CD4-positive, alpha-beta T cell (primary cell): Measurements from ENCODE around the gene SULT1C3. TPM values are rescaled to one million over a fixed set of nuclear protein-coding genes. Genes with fewer than 3 reads are reported as not detected.

Experiments
- ATAC-seq: fragments of 200-7000 bp; cut with Tn5 transposase; one replicate; pipeline ENCODE4 v1.10.0; 2022; ENCODE audit warnings: mild to moderate bottlenecking; ENCODE audit not compliant: poor library complexity
- CTCF ChIA-PET: fragments of 350-600 bp; sonication (Branson Sonifier 250); formaldehyde crosslinking; loops from one replicate; lab custom pipeline; 2021; ENCODE audit warnings: antibody characterized with exemption, inconsistent platforms; lab: Charles Lee
- POLR2A ChIA-PET: fragments of 350-600 bp; sonication (Branson Sonifier 250); formaldehyde crosslinking; loops from one replicate; lab custom pipeline; 2021; ENCODE audit warnings: antibody characterized with exemption, inconsistent platforms; lab: Charles Lee
- DNase-seq, 14 experiments: peaks; one replicate each; pipeline ENCODE4 v3.0.0-alpha.2; 2013 to 2020; ENCODE audit warnings: mixed read lengths in 2 of 14
- H3K27ac ChIP-seq, 2 donors: one replicate each; pipeline versions ENCODE4 v1.5.1 to v1.7.0; 2013; ENCODE audit warnings: low read length in 2 of 2, low read depth in 1 of 2, mild to moderate bottlenecking in 1 of 2
- H3K27me3 ChIP-seq, 2 experiments: 1 replicate in 1 of 2; 2 replicates in 1 of 2; pipeline versions ENCODE4 v1.6.1 to v1.7.0; 2013; ENCODE audit warnings: low read length in 2 of 2, control low read depth in 1 of 2, mild to moderate bottlenecking in 1 of 2, moderate library complexity in 1 of 2; ENCODE audit not compliant: insufficient read depth in 2 of 2, control insufficient read depth in 1 of 2
- H3K36me3 ChIP-seq: one replicate; pipeline ENCODE4 v1.6.1; 2013; ENCODE audit warnings: low read length, control low read depth; ENCODE audit not compliant: insufficient read depth
- H3K4me1 ChIP-seq: one replicate; pipeline ENCODE4 v1.6.1; 2013; ENCODE audit warnings: low read length, control low read depth; ENCODE audit not compliant: insufficient read depth
- H3K4me3 ChIP-seq: one replicate; pipeline ENCODE4 v1.5.1; 2013; ENCODE audit warnings: mild to moderate bottlenecking, low read length, moderate library complexity
- H3K9me3 ChIP-seq, 2 experiments: 1 replicate in 1 of 2; 2 replicates in 1 of 2; pipeline versions ENCODE4 v1.6.1 to v1.7.0; 2013; ENCODE audit warnings: low read length in 2 of 2, mild to moderate bottlenecking in 2 of 2, control low read depth in 1 of 2, moderate library complexity in 1 of 2; ENCODE audit not compliant: control insufficient read depth in 1 of 2, insufficient read depth in 1 of 2
- H3K27ac Mint-ChIP-seq: one replicate; pipeline ENCODE4 v1.8.0; 2020; ENCODE audit warnings: mixed read lengths
- H3K27me3 Mint-ChIP-seq: one replicate; pipeline ENCODE4 v1.8.0; 2021; ENCODE audit warnings: mixed read lengths
- H3K36me3 Mint-ChIP-seq: one replicate; pipeline ENCODE4 v1.8.0; 2021; ENCODE audit warnings: low read depth, mixed read lengths
- H3K4me1 Mint-ChIP-seq: one replicate; pipeline ENCODE4 v1.8.0; 2021; ENCODE audit warnings: low read depth, mixed read lengths
- H3K4me3 Mint-ChIP-seq: one replicate; pipeline ENCODE4 v1.8.0; 2020; ENCODE audit warnings: mild to moderate bottlenecking, mixed read lengths
- H3K9me3 Mint-ChIP-seq: one replicate; pipeline ENCODE4 v1.8.0; 2020; ENCODE audit warnings: mixed read lengths
- intact Hi-C, 2 experiments: fragments of 100-400 bp; cut with DNase I in 1 of 2; cut with micrococcal nuclease in 1 of 2; formaldehyde crosslinking; loops; one replicate each; pipeline versions ENCODE4 v1.15.1 to v1.9.0; 2023 to 2025; cut with DNase I, micrococcal nuclease
- total RNA-seq, 174 experiments: library from RNA in 2 of 174; stranded (reverse) in 2 of 174; gene quantifications; one replicate each; pipeline ENCODE4 v1.2.3 and lab custom pipeline; 2021 to 2026
- TF ChIP-seq, protein P1 (sequence below): fragments of 200-600 bp; IDR thresholded peaks from one replicate; pipeline ENCODE4 v1.8.0; 2022; ENCODE audit warnings: antibody characterized with exemption, mild to moderate bottlenecking

The SULT1C3 gene
- total RNA-seq, 2 experiments from 2014 or later = not detected

GRCh38 chr2:108305901-108306300 lies 66.1 kb downstream of the SULT1C3 start:
- H3K9me3 ChIP-seq = no peaks in the 10 kb centered on the region
- Mint-ChIP-seq H3K4me3 (no peak overlapping the region), H3K9me3 (no peaks in the 10 kb centered on the region), H3K27me3 (peaks cover 9% of the 10 kb centered on the region), H3K27ac (no peak overlapping the region), H3K4me1 (no peaks in the 10 kb centered on the region), H3K36me3 (no peaks in the 10 kb centered on the region)
- no peak overlapping the region for H3K27ac ChIP-seq
- H3K4me1 ChIP-seq = no peaks in the 10 kb centered on the region
- H3K4me3 ChIP-seq = no peak overlapping the region
- TF ChIP-seq, protein P1, sequence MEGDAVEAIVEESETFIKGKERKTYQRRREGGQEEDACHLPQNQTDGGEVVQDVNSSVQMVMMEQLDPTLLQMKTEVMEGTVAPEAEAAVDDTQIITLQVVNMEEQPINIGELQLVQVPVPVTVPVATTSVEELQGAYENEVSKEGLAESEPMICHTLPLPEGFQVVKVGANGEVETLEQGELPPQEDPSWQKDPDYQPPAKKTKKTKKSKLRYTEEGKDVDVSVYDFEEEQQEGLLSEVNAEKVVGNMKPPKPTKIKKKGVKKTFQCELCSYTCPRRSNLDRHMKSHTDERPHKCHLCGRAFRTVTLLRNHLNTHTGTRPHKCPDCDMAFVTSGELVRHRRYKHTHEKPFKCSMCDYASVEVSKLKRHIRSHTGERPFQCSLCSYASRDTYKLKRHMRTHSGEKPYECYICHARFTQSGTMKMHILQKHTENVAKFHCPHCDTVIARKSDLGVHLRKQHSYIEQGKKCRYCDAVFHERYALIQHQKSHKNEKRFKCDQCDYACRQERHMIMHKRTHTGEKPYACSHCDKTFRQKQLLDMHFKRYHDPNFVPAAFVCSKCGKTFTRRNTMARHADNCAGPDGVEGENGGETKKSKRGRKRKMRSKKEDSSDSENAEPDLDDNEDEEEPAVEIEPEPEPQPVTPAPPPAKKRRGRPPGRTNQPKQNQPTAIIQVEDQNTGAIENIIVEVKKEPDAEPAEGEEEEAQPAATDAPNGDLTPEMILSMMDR = no peak
- no peaks in the 10 kb centered on the region for H3K36me3 ChIP-seq
- ChIA-PET POLR2A (no interaction called here), CTCF (no interaction called here)
- DNase-seq (no peak), ATAC-seq (no peak)
- intact Hi-C loops = no loop called here
- no peaks in the 10 kb centered on the region for H3K27me3 ChIP-seq

DNA sequence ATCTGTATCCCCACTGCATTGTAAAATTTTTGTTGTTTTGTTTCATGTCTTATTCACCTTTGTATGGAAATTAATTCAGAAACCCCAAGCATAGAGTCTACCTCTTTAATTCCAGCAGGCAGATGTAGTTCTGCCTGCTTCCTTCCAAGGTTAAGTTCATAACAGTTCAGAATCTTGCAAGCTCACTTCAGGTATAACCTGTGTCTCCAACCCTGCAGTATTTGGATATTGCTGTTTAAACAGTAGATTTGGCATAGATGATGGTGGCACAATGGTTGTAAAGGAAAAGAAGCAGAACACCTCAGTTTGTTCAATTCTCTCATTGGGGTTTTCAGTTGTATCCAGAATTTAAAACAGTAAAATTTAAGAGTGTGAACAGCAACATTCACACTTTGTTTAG lies 70.1 kb downstream of the SULT1C3 start:
- H3K9me3 ChIP-seq = peaks cover 0 to 4% of the 10 kb centered on the region in 2 experiments
- Mint-ChIP-seq H3K9me3 (no peaks in the 10 kb centered on the region), H3K4me3 (no peak overlapping the region), H3K27ac (no peak overlapping the region), H3K4me1 (no peaks in the 10 kb centered on the region), H3K27me3 (peaks cover 13% of the 10 kb centered on the region), H3K36me3 (no peaks in the 10 kb centered on the region)
- intact Hi-C loops = no loop called here
- no peaks in the 10 kb centered on the region for H3K36me3 ChIP-seq
- ATAC-seq = no peak
- ChIA-PET CTCF (no interaction called here), POLR2A (no interaction called here)
- no peaks in the 10 kb centered on the region for H3K27me3 ChIP-seq
- DNase-seq = no peak
- H3K4me1 ChIP-seq = no peaks in the 10 kb centered on the region
- H3K27ac ChIP-seq = no peak overlapping the region
- TF ChIP-seq, protein P1 = no peak
- H3K4me3 ChIP-seq = no peak overlapping the region

Other genes starting within 250 kb of the SULT1C3 start
- gene SULT1C2, start 48.9 kb downstream of the SULT1C3 start, total RNA-seq = not detected
- gene SULT1C4, start 138.0 kb downstream of the SULT1C3 start, total RNA-seq = not detected
- 100 to 1,000 TPM; 134 to 141 TPM for gene GCC2, start 209.2 kb downstream of the SULT1C3 start, total RNA-seq